ENCODE data around the gene DUS2.

GRCh38 chr16:68071518-68071901 is 48.4 kb downstream of the DUS2 start:
- TF ChIP-seq CTCF (IDR thresholded peaks at IDR 0.05) = no peak
- TF ChIP-seq TEAD4 (CRISPR knock-in tag; IDR thresholded peaks at IDR 0.05) = no peak
